Neutrophil (primary cell): ENCODE measurements around the gene TEPSIN.

Source experiments
- H3K27ac ChIP-seq: fragments of 200-600 bp; sonication (generic); 2 replicates; pipeline ENCODE4 v1.5.1; 2016; ENCODE audit warnings: mild to moderate bottlenecking, moderate library complexity
- H3K27me3 ChIP-seq: fragments of 200-600 bp; sonication (generic); 2 replicates; pipeline ENCODE4 v1.6.0; 2016; ENCODE audit warnings: mild to moderate bottlenecking
- H3K36me3 ChIP-seq: fragments of 200-600 bp; sonication (generic); 2 replicates; pipeline ENCODE4 v1.5.1; 2017
- H3K4me1 ChIP-seq, 2 experiments: fragments of 200-600 bp in 1 of 2; sonication (generic) in 1 of 2; 1 replicate in 1 of 2; 2 replicates in 1 of 2; pipeline versions ENCODE4 v1.5.1 to v1.6.1; 2013 to 2016; ENCODE audit warnings: low read depth in 1 of 2, low read length in 1 of 2, mild to moderate bottlenecking in 1 of 2, moderate library complexity in 1 of 2; ENCODE audit not compliant: control insufficient read depth in 1 of 2, insufficient read depth in 1 of 2
- H3K4me3 ChIP-seq, 2 experiments: fragments of 200-600 bp in 1 of 2; sonication (generic) in 1 of 2; 1 replicate in 1 of 2; 2 replicates in 1 of 2; pipeline ENCODE4 v1.5.1; 2013 to 2016; ENCODE audit warnings: low read depth in 1 of 2, low read length in 1 of 2, mild to moderate bottlenecking in 1 of 2, moderate library complexity in 1 of 2
- H3K9me3 ChIP-seq: fragments of 200-600 bp; sonication (generic); 2 replicates; pipeline ENCODE4 v1.5.1; 2016
- CTCF ChIP-seq: fragments of 200-600 bp; sonication (generic); IDR thresholded peaks from 2 replicates; pipeline ENCODE4 v1.5.1; 2016; ENCODE audit warnings: antibody characterized with exemption

The TEPSIN gene

GRCh38 chr17:81248649-81249048 is 9.8 kb upstream of the TEPSIN start:
- Histone ChIP-seq H3K4me3 (no peak overlapping the region), H3K4me1 (no peaks in the 10 kb centered on the region), H3K27ac (no peak overlapping the region), H3K27me3 (no peaks in the 10 kb centered on the region), H3K36me3 (peaks cover 81% of the 10 kb centered on the region), H3K9me3 (no peaks in the 10 kb centered on the region)
- no peak for TF ChIP-seq CTCF

- TF ChIP-seq CTCF, result no peak
- H3K36me3 ChIP-seq, result peaks cover 74% of the 10 kb centered on the region
Measured at GRCh38 chr17:81247339-81247990, 8.6 kb upstream of the TEPSIN start.

GRCh38 chr17:81246679-81247338 is 8.0 kb upstream of the TEPSIN start:
- Histone ChIP-seq H3K27ac (no peak overlapping the region), H3K9me3 (no peaks in the 10 kb centered on the region), H3K36me3 (peaks cover 67% of the 10 kb centered on the region), H3K4me1 (peaks cover 3% of the 10 kb centered on the region in 2 experiments), H3K27me3 (no peaks in the 10 kb centered on the region), H3K4me3 (no peak overlapping the region)
- TF ChIP-seq CTCF, result no peak

More at GRCh38 chr17:81247339-81247990, 8.6 kb upstream of the TEPSIN start:
- no peak overlapping the region for H3K27ac ChIP-seq
- no peaks in the 10 kb centered on the region for H3K4me1 ChIP-seq
- no peaks in the 10 kb centered on the region for H3K27me3 ChIP-seq
- no peaks in the 10 kb centered on the region for H3K9me3 ChIP-seq
- no peak overlapping the region for H3K4me3 ChIP-seq

GRCh38 chr17:81246343-81246670 is 7.5 kb upstream of the TEPSIN start:
- Histone ChIP-seq H3K4me1 (peaks cover 3 to 6% of the 10 kb centered on the region in 2 experiments), H3K27me3 (no peaks in the 10 kb centered on the region), H3K9me3 (no peaks in the 10 kb centered on the region), H3K27ac (no peak overlapping the region), H3K36me3 (peaks cover 62% of the 10 kb centered on the region), H3K4me3 (no peak overlapping the region)
- no peak for TF ChIP-seq CTCF

GRCh38 chr17:81245665-81246342 is 6.9 kb upstream of the TEPSIN start:
- H3K27ac ChIP-seq, result no peak overlapping the region

More at GRCh38 chr17:81245665-81246342, 6.9 kb upstream of the TEPSIN start:
- TF ChIP-seq CTCF, result no peak
- Histone ChIP-seq H3K27me3 (no peaks in the 10 kb centered on the region), H3K9me3 (no peaks in the 10 kb centered on the region), H3K36me3 (peaks cover 57% of the 10 kb centered on the region), H3K4me1 (peaks cover 3 to 6% of the 10 kb centered on the region in 2 experiments), H3K4me3 (no peak overlapping the region)
